A549 (cell line): ENCODE measurements around the gene HTR2A. TPM values are rescaled to one million over a fixed set of nuclear protein-coding genes. Genes with fewer than 3 reads are reported as not detected.

ENCODE experiments used
- ATAC-seq, 2 experiments: fragments of 200-7000 bp in 1 of 2; fragments of >200 bp in 1 of 2; cut with Nextera tagmentation in 1 of 2; cut with Tn5 transposase in 1 of 2; 3 replicates each; pipeline versions ENCODE4 v1.8.0 to v1.9.1; 2018 to 2020; ENCODE audit warnings: mild to moderate bottlenecking in 1 of 2, moderate library complexity in 1 of 2
- CTCF ChIA-PET: fragments of 300-600 bp; sonication (Branson Sonifier 250); formaldehyde crosslinking; extraction: SDS; loops from one replicate; lab custom pipeline; 2021; ENCODE audit warnings: antibody characterized with exemption, inconsistent platforms; lab: Yijun Ruan, JAX
- POLR2A ChIA-PET: fragments of 350-600 bp; formaldehyde crosslinking; extraction: SDS; loops from one replicate; lab custom pipeline; 2021; ENCODE audit warnings: antibody characterized with exemption, inconsistent platforms; lab: Yijun Ruan, JAX
- DNase-seq, 2 experiments: peaks; one replicate each; pipeline versions ENCODE4 v3.0.0 to v3.0.0-alpha.2; 2011 to 2016; ENCODE audit warnings: low read depth in 1 of 2, low spot score in 1 of 2
- FAIRE-seq: peaks from 2 replicates; lab custom pipeline; 2011; peaks lifted over from hg19 to GRCh38; lab: Jason Lieb, UNC
- H3K27ac ChIP-seq, 2 experiments: fragments of >200 bp; sonication (Bioruptor Twin); formaldehyde crosslinking; 3 replicates each; pipeline ENCODE4 v1.5.1; 2016 to 2017
- H3K4me1 ChIP-seq: fragments of >200 bp; sonication (Bioruptor Twin); formaldehyde crosslinking; 3 replicates; pipeline ENCODE4 v1.6.1; 2016
- H3K4me2 ChIP-seq: fragments of >200 bp; sonication (Bioruptor Twin); formaldehyde crosslinking; 3 replicates; pipeline ENCODE4 v1.6.1; 2016
- H3K4me3 ChIP-seq: fragments of >200 bp; sonication (Bioruptor Twin); formaldehyde crosslinking; 3 replicates; pipeline ENCODE4 v1.5.1; 2016
- H3K9me3 ChIP-seq: fragments of >200 bp; sonication (Bioruptor Twin); formaldehyde crosslinking; 3 replicates; pipeline ENCODE4 v1.6.1; 2016
- ATOH8 ChIP-seq: fragments of 250-450 bp; sonication (Bioruptor Pico); IDR thresholded peaks from 2 replicates; pipeline ENCODE4 v1.5.0; 2020; ENCODE audit warnings: low read depth, mild to moderate bottlenecking, moderate library complexity
- CBX2 ChIP-seq: fragments of 200-600 bp; sonication (generic); IDR thresholded peaks from 2 replicates; pipeline ENCODE4 v1.6.1; 2016; ENCODE audit warnings: low read depth, mild to moderate bottlenecking, borderline replicate concordance
- CBX8 ChIP-seq: fragments of 200-600 bp; sonication (generic); IDR thresholded peaks from 2 replicates; pipeline ENCODE4 v1.6.1; 2016
- CEBPB ChIP-seq, 2 experiments: fragments of >200 bp in 1 of 2; sonication (Bioruptor Twin) in 1 of 2; formaldehyde crosslinking in 1 of 2; IDR thresholded peaks; 2 replicates each; pipeline ENCODE4 v1.6.1; 2012 to 2016
- CHD4 ChIP-seq: fragments of 200-600 bp; sonication (generic); IDR thresholded peaks from 2 replicates; pipeline ENCODE4 v1.6.1; 2016; ENCODE audit warnings: antibody characterized with exemption, mild to moderate bottlenecking, borderline replicate concordance
- CTCF ChIP-seq: fragments of >200 bp; sonication (Bioruptor Twin); formaldehyde crosslinking; IDR thresholded peaks from 3 replicates; pipeline ENCODE4 v1.5.1; 2016
- EHF ChIP-seq: fragments of 250-450 bp; sonication (Bioruptor Pico); IDR thresholded peaks from 2 replicates; pipeline ENCODE4 v1.5.0; 2020; ENCODE audit warnings: mild to moderate bottlenecking
- ELK1 ChIP-seq: fragments of 150-350 bp; IDR thresholded peaks from 2 replicates; pipeline ENCODE4 v1.6.1; 2014; ENCODE audit warnings: low read depth, mild to moderate bottlenecking, low read length
- EP300 ChIP-seq, 2 experiments: fragments of >200 bp; sonication (Bioruptor Twin); formaldehyde crosslinking; IDR thresholded peaks; 2 replicates in 1 of 2; 3 replicates in 1 of 2; pipeline ENCODE4 v1.6.1; 2016 to 2017
- ESRRA ChIP-seq: fragments of 150-350 bp; IDR thresholded peaks from 2 replicates; pipeline ENCODE4 v1.6.1; 2014; ENCODE audit warnings: mild to moderate bottlenecking, low read length, borderline replicate concordance
- FOSB ChIP-seq: fragments of 250-450 bp; sonication (Bioruptor Pico); IDR thresholded peaks from 2 replicates; pipeline ENCODE4 v1.5.0; 2020; ENCODE audit warnings: mild to moderate bottlenecking, moderate library complexity
- FOSL2 ChIP-seq, 2 experiments: fragments of 450-650 bp in 1 of 2; fragments of >200 bp in 1 of 2; sonication (Bioruptor Twin) in 1 of 2; formaldehyde crosslinking; IDR thresholded peaks; 2 replicates each; pipeline versions ENCODE4 v1.5.0 to v1.6.1; 2016 to 2020; ENCODE audit warnings: mild to moderate bottlenecking in 1 of 2, moderate library complexity in 1 of 2
- GATA3 ChIP-seq: IDR thresholded peaks from 2 replicates; pipeline ENCODE4 v1.6.1; 2012; ENCODE audit warnings: borderline replicate concordance
- HES2 ChIP-seq: fragments of >200 bp; sonication (Bioruptor Twin); formaldehyde crosslinking; IDR thresholded peaks from 2 replicates; pipeline ENCODE4 v1.6.1; 2016
- HEYL ChIP-seq: fragments of 250-450 bp; sonication (Bioruptor Pico); IDR thresholded peaks from 2 replicates; pipeline ENCODE4 v1.8.0; 2021; ENCODE audit warnings: mild to moderate bottlenecking, moderate library complexity
- HOXA7 ChIP-seq: fragments of 250-450 bp; sonication (Bioruptor Pico); IDR thresholded peaks from 2 replicates; pipeline ENCODE4 v1.5.0; 2020; ENCODE audit warnings: mild to moderate bottlenecking, moderate library complexity
- JUNB ChIP-seq: fragments of >200 bp; sonication (Bioruptor Twin); formaldehyde crosslinking; IDR thresholded peaks from 2 replicates; pipeline ENCODE4 v1.6.1; 2016
- KDM5A ChIP-seq: fragments of 200-600 bp; sonication (generic); IDR thresholded peaks from 2 replicates; pipeline ENCODE4 v1.6.1; 2016; ENCODE audit warnings: antibody characterized with exemption, mild to moderate bottlenecking
- RNF2 ChIP-seq: fragments of 200-600 bp; sonication (generic); IDR thresholded peaks from 2 replicates; pipeline ENCODE4 v1.6.1; 2016; ENCODE audit warnings: low read depth, mild to moderate bottlenecking, antibody characterized with exemption, moderate library complexity, borderline replicate concordance
- TFCP2L1 ChIP-seq: fragments of 250-450 bp; sonication (Bioruptor Pico); IDR thresholded peaks from 2 replicates; pipeline ENCODE4 v1.5.0; 2021; ENCODE audit warnings: mild to moderate bottlenecking
- TP53 ChIP-seq: fragments of 250-450 bp; sonication (Bioruptor Pico); IDR thresholded peaks from 2 replicates; pipeline ENCODE4 v1.5.0; 2021; ENCODE audit warnings: mild to moderate bottlenecking, moderate library complexity
- WGBS: methylation state at CpG from one replicate; pipeline ENCODE4 v1.1.6; 2017; ENCODE audit errors: missing lambda C conversion rate; 5-methylcytosine and 5-hydroxymethylcytosine counted together
- polyA plus RNA-seq, 4 experiments: library from polyadenylated mRNA; depleted of rRNA in 3 of 4; stranded (reverse); fragments of >200 nt; fragmentation: RNase III in 1 of 4; extraction: RNeasy Plus Mini Kit Qiagen cat#74134 plus additional on column Dnase treatment in 1 of 4; gene quantifications; 2 replicates in 3 of 4; 3 replicates in 1 of 4; pipeline ENCODE4 v1.2.3, GENCODE V29; 2011 to 2017

The HTR2A gene
- polyA plus RNA-seq, 2 of the 4 experiments (the other 2 are of a cell fraction) = not detected

GRCh38 chr13:46830405-46831005, 66.3 kb downstream of the HTR2A start:
- CTCF ChIA-PET = interaction anchor here (1.1 to 2.0 kb wide), 2 partner anchors 143 to 769 kb away, joined by 3 to 4 read pairs; no protein-coding TSS in a partner anchor
- H3K27ac ChIP-seq = no peak overlapping the region
- no peak for DNase-seq
- TF ChIP-seq RNF2 = no peak
- no peak for TF ChIP-seq HEYL (CRISPR knock-in tag)
- TF ChIP-seq TFCP2L1 (CRISPR knock-in tag) = no peak
- TF ChIP-seq CHD4 = no peak
- TF ChIP-seq EHF (CRISPR knock-in tag) = no peak
- TF ChIP-seq TP53 = no peak
- no peak for TF ChIP-seq JUNB
- no peak for TF ChIP-seq FOSL2 (IDR thresholded peaks at IDR 0.05)
- no peak for TF ChIP-seq FOSL2 (CRISPR knock-in tag; IDR thresholded peaks at IDR 0.05)
- no peak for TF ChIP-seq CEBPB (IDR thresholded peaks at IDR 0.05)
- no peak for TF ChIP-seq ESRRA
- no peak for TF ChIP-seq CBX2
- TF ChIP-seq ATOH8 (CRISPR knock-in tag) = no peak
- no peak for TF ChIP-seq ELK1
- TF ChIP-seq GATA3 = no peak
- no peak for TF ChIP-seq EP300 (IDR thresholded peaks at IDR 0.05)
- TF ChIP-seq, all 56 proteins: peak for 0
- no peak for ATAC-seq
- Histone ChIP-seq H3K9me3 (no peaks in the 10 kb centered on the region), H3K4me1 (no peaks in the 10 kb centered on the region), H3K4me2 (no peak overlapping the region), H3K4me3 (no peak overlapping the region)
- POLR2A ChIA-PET = no interaction called here
- no peak for FAIRE-seq

GRCh38 chr13:46822551-46822950, 74.3 kb downstream of the HTR2A start:
- Histone ChIP-seq H3K27ac (no peak overlapping the region), H3K9me3 (no peaks in the 10 kb centered on the region), H3K4me1 (no peaks in the 10 kb centered on the region), H3K4me3 (no peak overlapping the region), H3K4me2 (no peak overlapping the region)
- ChIA-PET POLR2A (no interaction called here), CTCF (no interaction called here)
- DNase-seq = no peak
- TF ChIP-seq CTCF (no peak), FOSB (CRISPR knock-in tag) (no peak), CBX8 (no peak), HES2 (no peak), HOXA7 (CRISPR knock-in tag) (no peak), KDM5A (no peak)
- WGBS = 55% methylated on average over 2 of the region's 2 CpGs
- FAIRE-seq = no peak
- ATAC-seq = no peak
